Activated T-helper 1 cell treated with anti-CD3 and anti-CD28 coated beads, Interleukin-12 subunit alpha, Interleukin-12 subunit beta, Interleukin-2, Interleukin-4 antibody, amounts not matched to agents 30 ng/mL and 10 ng/mL and 1 ng/mL, durations not matched to agents 14 hours and 24 hours and 36 hours (primary cell): ENCODE measurements around the gene SHMT2. TPM values are rescaled to one million over a fixed set of nuclear protein-coding genes. Genes with fewer than 3 reads are reported as not detected.
A peak's percentile ranks its signal among the peaks of the same experiment; 100 is the strongest.

ENCODE experiments used
- DNase-seq: peaks from one replicate; pipeline ENCODE4 v3.0.0; 2021; ENCODE audit warnings: low spot score
- H3K27ac Mint-ChIP-seq: one replicate; pipeline ENCODE4 v1.8.0; 2021; ENCODE audit warnings: mild to moderate bottlenecking, mixed read lengths
- H3K27me3 Mint-ChIP-seq: one replicate; pipeline ENCODE4 v1.8.0; 2022; ENCODE audit warnings: mild to moderate bottlenecking, moderate library complexity, mixed read lengths; ENCODE audit not compliant: insufficient read depth
- H3K36me3 Mint-ChIP-seq: one replicate; pipeline ENCODE4 v1.8.0; 2021; ENCODE audit warnings: low read depth, mixed read lengths
- H3K4me1 Mint-ChIP-seq: one replicate; pipeline ENCODE4 v1.8.0; 2021; ENCODE audit warnings: low read depth, mixed read lengths
- H3K4me3 Mint-ChIP-seq: one replicate; pipeline ENCODE4 v1.8.0; 2021; ENCODE audit warnings: mild to moderate bottlenecking, moderate library complexity, mixed read lengths
- H3K9me3 Mint-ChIP-seq: one replicate; pipeline ENCODE4 v1.8.0; 2021; ENCODE audit warnings: mixed read lengths
- intact Hi-C: fragments of 100-400 bp; cut with micrococcal nuclease; formaldehyde crosslinking; loops from one replicate; pipeline ENCODE4 v1.15.1; 2024
- total RNA-seq: library from RNA; stranded (reverse); gene quantifications from 2 replicates; pipeline ENCODE4 v1.2.3, GENCODE V29; 2022

The SHMT2 gene
- total RNA-seq, 1 donor from 2014 or later: 280 TPM

GRCh38 chr12:57212701-57213057 is 16.8 kb upstream of the SHMT2 start:
- no peaks in the 10 kb centered on the region for H3K9me3 Mint-ChIP-seq
- peaks cover 3% of the 10 kb centered on the region for H3K36me3 Mint-ChIP-seq
- peaks cover 30% of the 10 kb centered on the region for H3K4me1 Mint-ChIP-seq
- no peak for DNase-seq
- intact Hi-C loops: loop anchor here (1.0 kb wide), 3 partner anchors 27 to 247 kb away; partner anchors contain the start of gene GLI1
- H3K27ac Mint-ChIP-seq: no peak overlapping the region
- no peak overlapping the region for H3K4me3 Mint-ChIP-seq
- H3K27me3 Mint-ChIP-seq: peaks cover 36% of the 10 kb centered on the region

DNA sequence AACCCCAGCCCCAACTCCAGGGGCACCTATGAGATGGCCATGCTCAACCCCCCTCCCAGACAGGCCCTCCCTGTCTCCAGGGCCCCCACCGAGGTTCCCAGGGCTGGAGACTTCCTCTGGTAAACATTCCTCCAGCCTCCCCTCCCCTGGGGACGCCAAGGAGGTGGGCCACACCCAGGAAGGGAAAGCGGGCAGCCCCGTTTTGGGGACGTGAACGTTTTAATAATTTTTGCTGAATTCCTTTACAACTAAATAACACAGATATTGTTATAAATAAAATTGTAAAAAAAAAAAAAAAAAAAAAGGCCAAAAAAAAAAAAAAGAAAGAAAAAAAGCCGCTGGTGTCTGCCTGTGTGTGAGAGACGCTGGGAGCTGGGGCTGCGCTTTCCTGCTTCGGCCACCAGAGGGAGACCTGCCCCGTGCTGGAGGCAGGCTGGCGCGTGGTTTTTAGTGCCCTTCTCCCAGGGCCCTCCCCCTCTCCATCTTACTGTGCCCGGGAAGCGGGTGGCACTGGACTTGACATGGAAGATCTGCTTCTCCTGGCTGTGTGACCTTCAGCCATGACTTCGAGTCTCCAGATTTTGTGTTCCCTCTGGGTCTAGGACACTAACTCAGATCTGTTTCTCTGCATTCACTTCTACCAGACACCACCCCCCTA is 16.3 kb upstream of the SHMT2 start:
- Mint-ChIP-seq H3K27ac (no peak overlapping the region), H3K27me3 (peaks cover 41% of the 10 kb centered on the region), H3K4me3 (no peak overlapping the region), H3K9me3 (no peaks in the 10 kb centered on the region), H3K36me3 (peaks cover 3% of the 10 kb centered on the region), H3K4me1 (peaks cover 30% of the 10 kb centered on the region)
- DNase-seq: peak; percentile 74
- intact Hi-C loops: loop anchor here (1.0 kb wide), 3 partner anchors 26 to 246 kb away; partner anchors contain the start of gene GLI1

- peaks cover 48% of the 10 kb centered on the region for H3K27me3 Mint-ChIP-seq
- H3K36me3 Mint-ChIP-seq: peaks cover 3% of the 10 kb centered on the region
- peaks cover 30% of the 10 kb centered on the region for H3K4me1 Mint-ChIP-seq
- H3K9me3 Mint-ChIP-seq: no peaks in the 10 kb centered on the region
- peak overlapping the region; percentile 56 for H3K4me3 Mint-ChIP-seq
- intact Hi-C loops: loop anchor here (1.0 kb wide), 4 partner anchors 15 to 245 kb away; partner anchors contain the start of genes GLI1 and SHMT2
- no peak for DNase-seq
- H3K27ac Mint-ChIP-seq: peak overlapping the region; percentile 42
Measured at GRCh38 chr12:57213763-57214397, 15.6 kb upstream of the SHMT2 start.

DNA sequence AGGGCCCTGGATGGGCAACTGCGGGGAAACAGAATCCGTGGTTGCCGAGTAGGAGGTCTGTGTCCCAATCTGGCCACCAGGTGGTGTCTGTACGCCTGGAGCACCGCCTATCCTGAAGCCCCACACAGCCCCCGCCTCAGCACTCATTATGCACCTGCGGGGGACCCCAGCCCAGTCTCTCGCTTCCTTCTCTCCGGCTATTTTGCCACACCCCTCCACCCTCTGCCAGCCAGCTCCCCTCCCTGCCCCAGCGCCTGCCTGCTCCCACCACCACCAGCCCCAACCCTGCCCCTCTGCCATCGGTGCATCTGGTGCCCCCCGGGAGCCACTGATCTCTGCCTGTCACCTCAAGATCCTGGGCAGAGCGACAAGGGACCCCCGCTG is 15.1 kb upstream of the SHMT2 start:
- peaks cover 51% of the 10 kb centered on the region for H3K27me3 Mint-ChIP-seq
- peaks cover 3% of the 10 kb centered on the region for H3K36me3 Mint-ChIP-seq
- no peaks in the 10 kb centered on the region for H3K9me3 Mint-ChIP-seq
- H3K4me3 Mint-ChIP-seq: peak overlapping the region; percentile 56
- peak; percentile 58 for DNase-seq
- H3K4me1 Mint-ChIP-seq: peaks cover 30% of the 10 kb centered on the region
- peak overlapping the region; percentile 42 for H3K27ac Mint-ChIP-seq
- intact Hi-C loops: loop anchor here (1.0 kb wide), 1 partner anchor 15 kb away; the partner anchor contains the start of gene SHMT2

DNA sequence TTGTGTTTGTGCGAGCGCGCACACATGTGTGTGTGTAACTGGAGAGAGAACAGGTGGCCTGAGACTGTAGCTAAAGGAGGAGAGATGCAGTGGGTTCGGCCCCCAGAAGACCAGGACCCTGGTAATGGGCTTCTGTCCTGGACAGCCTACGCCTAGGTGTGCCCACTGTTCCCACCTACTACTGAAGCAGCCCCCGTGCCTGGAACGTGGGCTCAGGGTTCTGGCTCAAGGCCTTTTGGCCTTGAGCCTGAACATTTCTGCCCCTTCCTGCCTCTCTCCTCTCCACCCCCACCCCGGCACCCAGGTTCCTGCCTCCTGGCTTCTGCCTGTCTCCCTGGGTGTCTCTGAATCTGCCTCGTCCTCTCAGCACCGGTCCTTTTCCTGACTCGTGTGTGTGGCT is 14.4 kb upstream of the SHMT2 start:
- H3K4me1 Mint-ChIP-seq: peaks cover 30% of the 10 kb centered on the region
- no peak for DNase-seq
- H3K4me3 Mint-ChIP-seq: no peak overlapping the region
- peaks cover 57% of the 10 kb centered on the region for H3K27me3 Mint-ChIP-seq
- H3K27ac Mint-ChIP-seq: no peak overlapping the region
- no peaks in the 10 kb centered on the region for H3K9me3 Mint-ChIP-seq
- peaks cover 3% of the 10 kb centered on the region for H3K36me3 Mint-ChIP-seq
- intact Hi-C loops: no loop called here

GRCh38 chr12:57215668-57216013 is 13.9 kb upstream of the SHMT2 start:
- Mint-ChIP-seq H3K27me3 (peaks cover 60% of the 10 kb centered on the region), H3K27ac (no peak overlapping the region), H3K4me3 (peak overlapping the region; percentile 69), H3K4me1 (peaks cover 32% of the 10 kb centered on the region), H3K36me3 (peaks cover 3% of the 10 kb centered on the region), H3K9me3 (no peaks in the 10 kb centered on the region)
- DNase-seq: no peak
- intact Hi-C loops: no loop called here

DNA sequence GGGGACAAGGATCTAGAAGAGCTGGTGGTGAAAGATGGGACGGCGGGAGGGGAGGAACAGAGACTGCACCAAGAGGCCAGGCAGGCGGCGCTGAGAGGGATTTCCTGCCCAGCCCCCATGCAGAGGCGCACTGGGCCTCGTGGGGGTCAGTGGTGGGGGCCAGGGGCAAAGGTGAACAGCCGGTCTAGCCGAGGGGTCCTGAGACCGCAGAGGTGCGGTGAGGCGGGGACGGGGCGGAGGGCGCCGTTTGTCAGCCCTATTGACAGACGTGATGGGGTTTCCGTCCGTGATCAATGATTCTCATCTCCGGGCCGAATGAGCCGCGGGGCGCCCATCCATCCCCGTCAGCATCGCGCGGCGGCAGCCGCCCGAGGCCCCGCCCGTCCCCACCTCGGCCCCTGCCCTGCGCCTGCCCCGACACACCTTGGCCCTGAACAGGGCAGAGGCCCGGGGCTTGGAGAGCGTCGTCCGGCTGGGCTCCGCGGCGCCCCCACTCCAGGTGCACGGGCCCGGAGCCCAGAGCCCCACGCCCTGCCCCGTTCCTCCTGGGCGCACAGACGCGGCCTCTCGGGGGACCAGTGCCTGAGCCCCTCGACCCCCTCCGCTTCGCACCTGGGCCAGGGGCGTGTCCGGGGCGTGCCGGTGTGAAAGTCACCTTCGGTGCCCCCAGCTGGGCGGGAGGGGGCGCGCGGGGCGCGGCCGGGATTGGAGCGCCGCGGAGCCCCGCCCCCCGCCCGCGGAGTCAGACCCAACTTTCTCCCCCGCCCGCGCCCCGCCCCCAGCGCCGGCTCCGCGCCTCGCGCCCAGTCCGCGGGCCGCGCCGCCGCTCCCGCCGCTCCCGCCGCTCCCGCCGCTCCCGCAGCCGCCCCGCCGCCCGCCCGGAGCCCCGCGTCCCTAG is 13.2 kb upstream of the SHMT2 start, which contains the start of gene NXPH4:
Gene NXPH4, plus strand, starts transcription at position 781 of the 898 bp plus-strand sequence. CDS start 176 bp downstream, outside the sequence.
- H3K4me3 Mint-ChIP-seq: peak within 1 kb of the TSS; percentile 83
- intact Hi-C loops: no loop called here
- peaks cover 5% of the 10 kb centered on the region for H3K36me3 Mint-ChIP-seq
- H3K27ac Mint-ChIP-seq: peak within 1 kb of the TSS; percentile 10
- no peaks in the 10 kb centered on the region for H3K9me3 Mint-ChIP-seq
- peaks cover 66% of the 10 kb centered on the region for H3K27me3 Mint-ChIP-seq
- DNase-seq: peak; percentile 47
- peaks cover 37% of the 10 kb centered on the region for H3K4me1 Mint-ChIP-seq

- intact Hi-C loops: no loop called here
- Mint-ChIP-seq H3K27me3 (peaks cover 74% of the 10 kb centered on the region), H3K4me3 (peak overlapping the region; percentile 83), H3K27ac (peak overlapping the region; percentile 10), H3K9me3 (no peaks in the 10 kb centered on the region), H3K36me3 (peaks cover 5% of the 10 kb centered on the region), H3K4me1 (peaks cover 44% of the 10 kb centered on the region)
- no peak for DNase-seq
Measured at GRCh38 chr12:57216921-57217879, 12.3 kb upstream of the SHMT2 start.

- Mint-ChIP-seq H3K27me3 (peaks cover 83% of the 10 kb centered on the region), H3K4me3 (peak overlapping the region; percentile 32)
Measured at GRCh38 chr12:57218030-57218853, 11.3 kb upstream of the SHMT2 start.

GRCh38 chr12:57219205-57219992 is 10.1 kb upstream of the SHMT2 start:
- Mint-ChIP-seq H3K9me3 (no peaks in the 10 kb centered on the region), H3K27me3 (peaks cover 83% of the 10 kb centered on the region), H3K36me3 (peaks cover 6% of the 10 kb centered on the region), H3K4me1 (peaks cover 42% of the 10 kb centered on the region), H3K4me3 (no peak overlapping the region), H3K27ac (no peak overlapping the region)
- no peak for DNase-seq
- intact Hi-C loops: no loop called here

More at GRCh38 chr12:57218030-57218853, 11.3 kb upstream of the SHMT2 start:
- Mint-ChIP-seq H3K4me1 (peaks cover 48% of the 10 kb centered on the region), H3K9me3 (no peaks in the 10 kb centered on the region), H3K27ac (no peak overlapping the region), H3K36me3 (peaks cover 6% of the 10 kb centered on the region)
- intact Hi-C loops: no loop called here
- no peak for DNase-seq
